A673 (cell line): Measurements from ENCODE around the gene LTN1. TPM values are rescaled to one million over a fixed set of nuclear protein-coding genes. Genes with fewer than 3 reads are reported as not detected.

Experiments used
- BruUV-seq: library from RNA; stranded (reverse); fragments of 400-500 nt; replicated peaks from 2 replicates; lab custom pipeline; 2021; lab: Mats Ljungman, UMichigan
- CTCF ChIA-PET: fragments of 300-600 bp; sonication (Branson Sonifier 250); formaldehyde crosslinking; loops from one replicate; lab custom pipeline; 2022; ENCODE audit warnings: antibody characterized with exemption; lab: Charles Lee
- POLR2A ChIA-PET: fragments of 300-600 bp; sonication (Branson Sonifier 250); formaldehyde crosslinking; loops from one replicate; lab custom pipeline; 2022; ENCODE audit warnings: antibody characterized with exemption; ENCODE audit not compliant: low non-redundant PET; lab: Charles Lee
- DNase-seq: peaks from one replicate; pipeline ENCODE4 v3.0.0-alpha.2; 2015; ENCODE audit warnings: low spot score
- H3K27ac ChIP-seq: fragments of 200-600 bp; sonication (generic); 2 replicates; pipeline ENCODE4 v1.5.1; 2016; ENCODE audit warnings: mixed run types, low read depth, mild to moderate bottlenecking, mixed read lengths, antibody characterized with exemption, low read length; ENCODE audit not compliant: poor library complexity, severe bottlenecking
- H3K27me3 ChIP-seq: fragments of 200-600 bp; sonication (generic); replicated peaks from 2 replicates; pipeline ENCODE4 v1.6.1; 2017; ENCODE audit warnings: mixed run types, low read depth, mild to moderate bottlenecking, mixed read lengths, antibody characterized with exemption, low read length; ENCODE audit not compliant: insufficient read depth, poor library complexity
- H3K36me3 ChIP-seq: fragments of 200-600 bp; sonication (generic); 2 replicates; pipeline ENCODE4 v1.6.1; 2016; ENCODE audit warnings: mixed run types, mild to moderate bottlenecking, mixed read lengths, antibody characterized with exemption, low read length; ENCODE audit not compliant: insufficient read depth, poor library complexity, severe bottlenecking
- H3K4me1 ChIP-seq: fragments of 200-600 bp; sonication (generic); 2 replicates; pipeline ENCODE4 v1.6.1; 2017; ENCODE audit warnings: mixed run types, mild to moderate bottlenecking, mixed read lengths, antibody characterized with exemption, low read length; ENCODE audit not compliant: insufficient read depth, poor library complexity, severe bottlenecking
- H3K4me3 ChIP-seq: fragments of 200-600 bp; sonication (generic); 2 replicates; pipeline ENCODE4 v1.5.1; 2016; ENCODE audit warnings: low read depth, mixed run types, mild to moderate bottlenecking, mixed read lengths, low read length; ENCODE audit not compliant: poor library complexity, severe bottlenecking
- H3K9me3 ChIP-seq: fragments of 200-600 bp; sonication (generic); 2 replicates; pipeline ENCODE4 v1.6.1; 2016; ENCODE audit warnings: mixed run types, low read depth, mild to moderate bottlenecking, mixed read lengths, antibody characterized with exemption, low read length; ENCODE audit not compliant: poor library complexity, severe bottlenecking
- EZH2 ChIP-seq: fragments of 200-600 bp; sonication (generic); IDR thresholded peaks from 2 replicates; pipeline ENCODE4 v1.6.1; 2017; ENCODE audit warnings: borderline replicate concordance, low read depth, mild to moderate bottlenecking, mixed read lengths, antibody characterized with exemption, low read length; ENCODE audit not compliant: poor library complexity, severe bottlenecking
- intact Hi-C: fragments of 100-400 bp; cut with micrococcal nuclease; formaldehyde crosslinking; loops from one replicate; pipeline ENCODE4 v1.10.0; 2022; ENCODE audit not compliant: unreplicated experiment
- total RNA-seq: library from RNA; stranded (reverse); gene quantifications from 2 replicates; pipeline ENCODE4 v1.2.3, GENCODE V29; 2021
- TF ChIP-seq, protein P1 (sequence below): fragments of 300-800, 200-600 bp; sonication (generic); conservative IDR thresholded peaks from 2 replicates; pipeline ENCODE4 v1.5.1; 2017; ENCODE audit warnings: low read depth, mild to moderate bottlenecking, antibody characterized with exemption, low read length, moderate library complexity, mixed read lengths

The LTN1 gene
- total RNA-seq, 1 experiment from 2014 or later, result 25.3 TPM

- ChIA-PET POLR2A (no interaction called here), CTCF (no interaction called here)
- no peak for DNase-seq
- peaks cover 31% of the 10 kb centered on the region for H3K36me3 ChIP-seq
- BruUV-seq, result no TSS peak
- TF ChIP-seq, protein P1, sequence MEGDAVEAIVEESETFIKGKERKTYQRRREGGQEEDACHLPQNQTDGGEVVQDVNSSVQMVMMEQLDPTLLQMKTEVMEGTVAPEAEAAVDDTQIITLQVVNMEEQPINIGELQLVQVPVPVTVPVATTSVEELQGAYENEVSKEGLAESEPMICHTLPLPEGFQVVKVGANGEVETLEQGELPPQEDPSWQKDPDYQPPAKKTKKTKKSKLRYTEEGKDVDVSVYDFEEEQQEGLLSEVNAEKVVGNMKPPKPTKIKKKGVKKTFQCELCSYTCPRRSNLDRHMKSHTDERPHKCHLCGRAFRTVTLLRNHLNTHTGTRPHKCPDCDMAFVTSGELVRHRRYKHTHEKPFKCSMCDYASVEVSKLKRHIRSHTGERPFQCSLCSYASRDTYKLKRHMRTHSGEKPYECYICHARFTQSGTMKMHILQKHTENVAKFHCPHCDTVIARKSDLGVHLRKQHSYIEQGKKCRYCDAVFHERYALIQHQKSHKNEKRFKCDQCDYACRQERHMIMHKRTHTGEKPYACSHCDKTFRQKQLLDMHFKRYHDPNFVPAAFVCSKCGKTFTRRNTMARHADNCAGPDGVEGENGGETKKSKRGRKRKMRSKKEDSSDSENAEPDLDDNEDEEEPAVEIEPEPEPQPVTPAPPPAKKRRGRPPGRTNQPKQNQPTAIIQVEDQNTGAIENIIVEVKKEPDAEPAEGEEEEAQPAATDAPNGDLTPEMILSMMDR, result no peak
- no peak for TF ChIP-seq EZH2
- no peaks in the 10 kb centered on the region for H3K9me3 ChIP-seq
- no peak overlapping the region for H3K4me3 ChIP-seq
- no peaks in the 10 kb centered on the region for H3K4me1 ChIP-seq
- no peaks in the 10 kb centered on the region for H3K27me3 ChIP-seq
- intact Hi-C loops, result no loop called here
- H3K27ac ChIP-seq, result no peak overlapping the region
Measured at GRCh38 chr21:28953247-28953646, 39.4 kb downstream of the LTN1 start.

GRCh38 chr21:28952686-28953085, 40.0 kb downstream of the LTN1 start:
- intact Hi-C loops, result no loop called here
- peaks cover 31% of the 10 kb centered on the region for H3K36me3 ChIP-seq
- H3K4me1 ChIP-seq, result no peaks in the 10 kb centered on the region
- no peak for DNase-seq
- TF ChIP-seq, protein P1, result no peak
- no peak for TF ChIP-seq EZH2
- no peak overlapping the region for H3K4me3 ChIP-seq
- CTCF ChIA-PET, result no interaction called here
- POLR2A ChIA-PET, result no interaction called here
- no TSS peak for BruUV-seq
- H3K27ac ChIP-seq, result no peak overlapping the region
- no peaks in the 10 kb centered on the region for H3K27me3 ChIP-seq
- no peaks in the 10 kb centered on the region for H3K9me3 ChIP-seq

DNA sequence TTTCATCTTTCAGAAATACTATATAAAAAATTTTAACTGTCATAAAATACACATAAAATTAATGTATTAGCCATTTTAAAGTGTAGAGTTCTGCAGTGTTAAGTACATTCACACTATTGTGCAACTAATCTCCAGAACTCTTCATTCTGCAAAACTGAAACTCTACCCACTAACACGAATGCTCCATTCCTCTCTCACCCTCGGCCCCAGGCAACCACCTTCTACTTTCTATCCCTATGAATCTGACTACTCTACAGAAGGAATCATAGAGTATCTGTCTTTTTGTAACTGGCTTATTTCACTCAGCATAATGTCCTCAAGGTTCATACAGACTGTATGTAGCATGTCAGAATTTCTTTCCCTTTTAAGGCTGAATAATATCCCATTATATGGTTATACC, 43.4 kb downstream of the LTN1 start:
- DNase-seq, result no peak
- peaks cover 48% of the 10 kb centered on the region for H3K36me3 ChIP-seq
- H3K27ac ChIP-seq, result no peak overlapping the region
- no peaks in the 10 kb centered on the region for H3K27me3 ChIP-seq
- no peaks in the 10 kb centered on the region for H3K9me3 ChIP-seq
- no TSS peak for BruUV-seq
- POLR2A ChIA-PET, result no interaction called here
- CTCF ChIA-PET, result no interaction called here
- TF ChIP-seq EZH2, result no peak
- TF ChIP-seq, protein P1, result no peak
- no peaks in the 10 kb centered on the region for H3K4me1 ChIP-seq
- no peak overlapping the region for H3K4me3 ChIP-seq
- intact Hi-C loops, result loop anchor here (10.0 kb wide), 1 partner anchor 435 kb away; no protein-coding TSS in a partner anchor
